Right lobe of liver (tissue), 4 donors: ENCODE measurements around the gene THADA.

Experiments
- POLR2A ChIP-seq: fragments of 450-650 bp; IDR thresholded peaks from one replicate; pipeline ENCODE4 v1.6.1; 2017; ENCODE audit warnings: antibody characterized with exemption, mild to moderate bottlenecking
- TF ChIP-seq, protein P1 (sequence below), 4 donors: fragments of 200-600 bp in 3 of 4; fragments of 450-650 bp in 1 of 4; IDR thresholded peaks; one replicate each; pipeline versions ENCODE4 v1.5.1 to v1.8.0; 2016 to 2022; ENCODE audit warnings: antibody characterized with exemption in 4 of 4, mild to moderate bottlenecking in 2 of 4
- donor health status: DM: no; HTN: no; CAD: no.
- donor health status: DM: no; HTN: no; CAD: no.
- donor health status: DM: no; HTN: yes; CAD: no.

DNA sequence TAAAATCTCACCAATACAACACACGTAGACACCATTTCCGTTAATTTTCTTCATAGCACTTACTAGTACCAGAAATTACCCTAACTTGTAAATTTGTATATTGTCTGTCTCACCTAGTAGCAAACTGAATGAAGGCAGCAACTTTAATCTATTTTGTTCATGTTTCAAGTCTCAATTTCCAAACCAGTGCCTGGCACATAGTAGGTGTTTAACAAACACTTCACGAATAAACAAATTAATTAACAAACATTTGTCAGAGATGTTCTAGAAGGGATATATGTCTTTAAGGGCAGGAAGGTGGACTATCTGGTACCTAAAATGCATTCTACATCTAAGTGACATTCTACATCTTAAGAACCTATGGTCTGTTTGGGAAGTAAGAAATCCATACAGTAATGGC, 963 bp downstream of the THADA start:
- TF ChIP-seq, protein P1, sequence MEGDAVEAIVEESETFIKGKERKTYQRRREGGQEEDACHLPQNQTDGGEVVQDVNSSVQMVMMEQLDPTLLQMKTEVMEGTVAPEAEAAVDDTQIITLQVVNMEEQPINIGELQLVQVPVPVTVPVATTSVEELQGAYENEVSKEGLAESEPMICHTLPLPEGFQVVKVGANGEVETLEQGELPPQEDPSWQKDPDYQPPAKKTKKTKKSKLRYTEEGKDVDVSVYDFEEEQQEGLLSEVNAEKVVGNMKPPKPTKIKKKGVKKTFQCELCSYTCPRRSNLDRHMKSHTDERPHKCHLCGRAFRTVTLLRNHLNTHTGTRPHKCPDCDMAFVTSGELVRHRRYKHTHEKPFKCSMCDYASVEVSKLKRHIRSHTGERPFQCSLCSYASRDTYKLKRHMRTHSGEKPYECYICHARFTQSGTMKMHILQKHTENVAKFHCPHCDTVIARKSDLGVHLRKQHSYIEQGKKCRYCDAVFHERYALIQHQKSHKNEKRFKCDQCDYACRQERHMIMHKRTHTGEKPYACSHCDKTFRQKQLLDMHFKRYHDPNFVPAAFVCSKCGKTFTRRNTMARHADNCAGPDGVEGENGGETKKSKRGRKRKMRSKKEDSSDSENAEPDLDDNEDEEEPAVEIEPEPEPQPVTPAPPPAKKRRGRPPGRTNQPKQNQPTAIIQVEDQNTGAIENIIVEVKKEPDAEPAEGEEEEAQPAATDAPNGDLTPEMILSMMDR (IDR thresholded peaks at IDR 0.05): no peak
- no peak for TF ChIP-seq POLR2A
